HUES6 (cell line): ENCODE results near the gene TSPYL2.

Experiments used
- H3K27ac ChIP-seq: 2 replicates; pipeline ENCODE4 v1.7.0; 2013; ENCODE audit warnings: low read depth, mild to moderate bottlenecking, low read length, inconsistent platforms
- H3K27me3 ChIP-seq: 2 replicates; pipeline ENCODE4 v1.6.1; 2013; ENCODE audit warnings: low read length; ENCODE audit not compliant: control insufficient read depth, insufficient read depth
- H3K36me3 ChIP-seq: 2 replicates; pipeline ENCODE4 v1.6.1; 2013; ENCODE audit warnings: low read length; ENCODE audit not compliant: control insufficient read depth, insufficient read depth
- H3K4me1 ChIP-seq: 2 replicates; pipeline ENCODE4 v1.6.1; 2013; ENCODE audit warnings: low read length; ENCODE audit not compliant: control insufficient read depth, insufficient read depth
- H3K4me3 ChIP-seq: 2 replicates; pipeline ENCODE4 v1.5.1; 2013; ENCODE audit warnings: low read depth, low read length
- H3K9ac ChIP-seq: one replicate; pipeline ENCODE4 v1.6.1; 2013; ENCODE audit warnings: mild to moderate bottlenecking, low read length
- H3K9me3 ChIP-seq: 2 replicates; pipeline ENCODE4 v1.6.1; 2013; ENCODE audit warnings: low read depth, low read length; ENCODE audit not compliant: control insufficient read depth, insufficient read depth

The TSPYL2 gene

DNA sequence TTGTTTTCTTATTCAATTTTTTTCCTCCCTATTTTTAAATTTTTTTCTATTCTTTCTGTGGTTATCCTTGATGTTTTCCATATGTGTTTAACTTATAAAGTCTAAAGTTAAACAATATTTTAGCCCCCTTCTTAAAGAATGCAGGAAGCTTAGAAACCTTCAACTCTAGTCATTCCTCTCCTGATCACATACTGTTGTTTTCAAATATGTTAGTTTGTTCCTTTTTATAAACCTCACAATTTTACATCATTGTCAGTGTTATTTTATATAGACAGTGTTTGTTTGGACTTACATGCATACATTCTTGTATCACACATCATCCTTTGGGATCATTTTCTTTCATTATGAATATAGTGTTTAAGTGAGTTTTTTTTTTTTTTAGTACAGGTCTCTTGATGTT, 43.3 kb downstream of the TSPYL2 start:
- H3K27me3 ChIP-seq: no peaks in the 10 kb centered on the region
- H3K27ac ChIP-seq: no peak overlapping the region
- H3K9me3 ChIP-seq: peaks cover 8% of the 10 kb centered on the region; the same call in 1 of the 2 replicates
- H3K9ac ChIP-seq: no peak overlapping the region
- no peaks in the 10 kb centered on the region; the same call in 1 of the 2 replicates for H3K36me3 ChIP-seq
- H3K4me1 ChIP-seq: no peaks in the 10 kb centered on the region
- no peak overlapping the region for H3K4me3 ChIP-seq

DNA sequence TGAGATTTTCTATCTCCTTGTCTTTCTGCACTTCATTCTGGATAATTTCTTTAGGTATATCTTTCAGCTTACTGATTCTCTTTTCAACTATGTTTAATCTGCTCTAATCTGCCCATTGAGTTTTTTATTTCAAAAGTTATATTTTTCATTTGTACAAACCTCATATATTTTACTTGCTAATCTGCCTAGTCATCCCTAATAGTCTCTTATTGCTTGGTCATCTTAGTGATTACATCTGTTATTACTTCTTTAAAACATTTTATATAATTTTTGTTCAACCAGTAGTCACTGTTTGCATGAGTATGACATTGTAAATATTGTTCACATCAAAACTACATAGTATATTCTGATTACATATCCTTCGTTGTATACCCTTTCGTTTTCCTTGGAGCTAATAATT, 44.2 kb downstream of the TSPYL2 start:
- H3K27ac ChIP-seq: no peak overlapping the region
- H3K36me3 ChIP-seq: no peaks in the 10 kb centered on the region; the same call in 1 of the 2 replicates
- no peaks in the 10 kb centered on the region for H3K27me3 ChIP-seq
- no peaks in the 10 kb centered on the region for H3K4me1 ChIP-seq
- H3K9me3 ChIP-seq: peaks cover 8% of the 10 kb centered on the region; the same call in 1 of the 2 replicates
- H3K9ac ChIP-seq: no peak overlapping the region
- no peak overlapping the region for H3K4me3 ChIP-seq

DNA sequence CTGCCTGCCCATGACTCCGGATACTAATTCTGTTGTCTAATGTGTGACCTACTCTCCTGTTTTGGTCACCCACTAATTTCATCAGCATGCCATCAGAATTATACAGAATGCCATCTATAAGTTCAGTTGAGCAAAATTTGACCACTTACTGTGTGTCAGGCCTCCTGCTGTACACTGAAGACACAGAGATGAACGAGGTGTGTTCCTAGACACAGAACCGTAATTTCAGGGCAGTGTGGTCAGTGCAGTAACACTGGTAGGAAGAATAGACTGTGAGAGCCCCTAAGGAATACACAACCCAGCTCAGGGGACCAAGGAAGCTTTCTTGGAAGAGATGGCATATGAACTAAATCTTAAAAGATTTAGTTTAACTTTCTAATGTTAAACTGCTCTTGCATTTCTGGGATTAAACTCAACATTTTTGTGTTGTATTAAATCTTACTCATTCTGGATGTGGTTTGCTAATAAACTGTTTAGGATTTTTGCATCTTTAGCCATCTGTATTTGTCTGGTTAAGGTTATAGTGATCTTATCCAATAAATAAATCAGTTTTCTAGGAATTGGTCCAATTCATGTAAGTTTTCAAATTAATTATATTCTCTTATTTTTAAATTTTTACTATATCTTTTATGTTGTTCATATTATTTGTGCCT, 46.1 kb downstream of the TSPYL2 start:
- H3K9me3 ChIP-seq: peaks cover 8% of the 10 kb centered on the region; the same call in 1 of the 2 replicates
- H3K9ac ChIP-seq: no peak overlapping the region
- H3K4me3 ChIP-seq: no peak overlapping the region
- no peak overlapping the region for H3K27ac ChIP-seq
- H3K4me1 ChIP-seq: no peaks in the 10 kb centered on the region
- no peaks in the 10 kb centered on the region for H3K27me3 ChIP-seq
- H3K36me3 ChIP-seq: peaks cover 6% of the 10 kb centered on the region

DNA sequence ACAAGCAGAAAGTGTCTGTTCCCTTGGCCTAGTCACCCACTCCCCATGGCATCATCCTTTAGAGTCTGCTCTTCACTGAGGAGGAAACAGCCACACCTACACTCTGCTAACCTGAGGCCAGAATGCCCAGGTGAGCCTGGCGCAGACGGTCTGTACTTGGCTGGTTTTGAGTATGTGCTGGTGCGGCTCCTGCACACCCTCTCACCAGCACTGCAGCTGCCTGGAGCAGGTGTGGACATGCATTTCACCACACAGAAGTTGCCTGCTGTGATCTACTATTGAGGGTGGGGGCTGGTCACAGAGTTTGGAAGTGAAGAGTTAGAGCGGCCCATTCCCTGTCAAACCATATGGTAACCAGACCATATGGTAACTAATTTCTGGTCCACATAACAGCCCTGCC, 51.2 kb downstream of the TSPYL2 start:
- Histone ChIP-seq H3K36me3 (peaks cover 6% of the 10 kb centered on the region), H3K9me3 (no peaks in the 10 kb centered on the region; the same call in 1 of the 2 replicates), H3K4me3 (no peak overlapping the region), H3K27me3 (no peaks in the 10 kb centered on the region), H3K27ac (no peak overlapping the region), H3K9ac (no peak overlapping the region), H3K4me1 (no peaks in the 10 kb centered on the region)

DNA sequence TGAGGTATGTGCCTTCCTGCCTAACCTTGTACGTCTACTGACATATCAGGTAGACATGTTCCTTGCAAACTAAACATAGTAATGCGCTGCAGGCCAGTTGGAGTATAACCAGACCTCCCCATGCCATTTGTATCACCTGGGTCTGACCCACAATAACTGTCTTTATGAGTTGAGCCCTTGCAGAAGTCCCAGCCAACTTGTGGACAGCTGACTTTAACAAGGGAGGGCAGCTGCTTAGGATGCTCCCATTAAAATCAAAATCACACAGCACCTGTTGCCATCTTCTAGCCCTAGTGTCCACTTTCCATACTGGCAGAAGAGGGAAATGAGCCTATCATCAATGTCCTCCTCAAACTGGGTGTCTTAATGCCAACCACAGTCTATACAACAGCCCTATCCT, 53.4 kb downstream of the TSPYL2 start:
- H3K36me3 ChIP-seq: peaks cover 6% of the 10 kb centered on the region
- no peak overlapping the region for H3K9ac ChIP-seq
- no peak overlapping the region for H3K27ac ChIP-seq
- H3K4me3 ChIP-seq: no peak overlapping the region
- no peaks in the 10 kb centered on the region; the same call in 1 of the 2 replicates for H3K9me3 ChIP-seq
- no peaks in the 10 kb centered on the region for H3K4me1 ChIP-seq
- no peaks in the 10 kb centered on the region for H3K27me3 ChIP-seq
